Heart left ventricle (tissue), 13 donors: Measurements from ENCODE around the gene ARHGAP26.

Source experiments
- CTCF ChIP-seq, 12 donors: fragments of 200-600 bp; sonication (generic) in 4 of 12; IDR thresholded peaks; one replicate each; pipeline versions ENCODE4 v1.5.0 to v1.8.0; 2018 to 2022; ENCODE audit warnings: antibody characterized with exemption in 12 of 12, mild to moderate bottlenecking in 5 of 12
- POLR2A ChIP-seq, 2 donors: fragments of 450-650 bp; IDR thresholded peaks; one replicate each; pipeline ENCODE4 v1.6.1; 2017; ENCODE audit warnings: antibody characterized with exemption in 2 of 2, mild to moderate bottlenecking in 2 of 2, moderate library complexity in 2 of 2
- donor health status: ischemic (EF 13 %, LVEDD 7.1; RV severe dilation, severe dysfunction).
- donor health status: DM: no; HTN: yes; CAD: no.
- donor health status: DM: no; HTN: no; CAD: no.
- donor health status: ischemic (EF 25% LVEDD 6.9; RV normal size, moderate dysfunction).
- donor health status: ischemic (EF 25% LVEDD 5.7; RV mildly dilated, moderate dysfunction).
- donor health status: ischemic (EF 35%, LVEDD 5.7; RV mildly dilated, moderate dysfunction).
- donor health status: nonischemic (EF 11% LVEDD 7.7; RV severe dilation, severe dysfunction).
- donor health status: DM: yes; HTN: yes; CAD: no.
- donor health status: PGD.
- donor health status: ischemic (EF 29% LVEDD 5.4; RV normal size, mild dysfunction).
- donor health status: nonischemic (EF 23%, LVEDD 6.1; RV moderate dilation, normal function).

GRCh38 chr5:143114481-143114880 lies 344.3 kb downstream of the ARHGAP26 start:
- TF ChIP-seq CTCF (IDR thresholded peaks at IDR 0.05) (no peak), POLR2A (IDR thresholded peaks at IDR 0.05) (no peak)
